ENCODE measurements around the gene SH2D5.

GRCh38 chr1:20685741-20686140 lies 46.8 kb downstream of the SH2D5 start:
- TF ChIP-seq CTCF (IDR thresholded peaks at IDR 0.05; ENCODE audit: borderline replicate concordance, extremely low read depth, low read length, poor library complexity, severe bottlenecking) (no peak), EZH2 (IDR thresholded peaks at IDR 0.05; ENCODE audit: borderline replicate concordance, low read depth, low read length, severe bottlenecking) (no peak)
